Tibial nerve (tissue), 4 donors: Measurements from ENCODE around the gene SERP1.

Source experiments
- CTCF ChIP-seq, 5 experiments: fragments of 200-600 bp in 3 of 5; fragments of 450-650 bp in 2 of 5; sonication (generic) in 3 of 5; IDR thresholded peaks; one replicate each; pipeline ENCODE4 v1.5.1; 2016 to 2019; ENCODE audit warnings: antibody characterized with exemption in 5 of 5, mild to moderate bottlenecking in 3 of 5, moderate library complexity in 2 of 5
- EP300 ChIP-seq, 2 donors: sonication (generic); formaldehyde crosslinking; IDR thresholded peaks; one replicate each; pipeline ENCODE4 v1.6.1; 2017; ENCODE audit warnings: antibody characterized with exemption in 2 of 2, mild to moderate bottlenecking in 1 of 2

- TF ChIP-seq CTCF (IDR thresholded peaks at IDR 0.05) (no peak), EP300 (IDR thresholded peaks at IDR 0.05) (no peak)
These were observed 51.8 kb downstream of the SERP1 start for GRCh38 chr3:150494411-150494977.
